ENCODE measurements around the gene CUX1. TPM values are rescaled to one million over a fixed set of nuclear protein-coding genes. Genes with fewer than 3 reads are reported as not detected.
A peak's percentile ranks its signal among the peaks of the same experiment; 100 is the strongest.

Gene CUX1
- total and polyA plus RNA-seq, 10 of the 15 experiments (the other 5 are each of a cell fraction or from before 2014, with no cell fraction given): 6.1 to 48.6 (median 25.9) TPM

DNA sequence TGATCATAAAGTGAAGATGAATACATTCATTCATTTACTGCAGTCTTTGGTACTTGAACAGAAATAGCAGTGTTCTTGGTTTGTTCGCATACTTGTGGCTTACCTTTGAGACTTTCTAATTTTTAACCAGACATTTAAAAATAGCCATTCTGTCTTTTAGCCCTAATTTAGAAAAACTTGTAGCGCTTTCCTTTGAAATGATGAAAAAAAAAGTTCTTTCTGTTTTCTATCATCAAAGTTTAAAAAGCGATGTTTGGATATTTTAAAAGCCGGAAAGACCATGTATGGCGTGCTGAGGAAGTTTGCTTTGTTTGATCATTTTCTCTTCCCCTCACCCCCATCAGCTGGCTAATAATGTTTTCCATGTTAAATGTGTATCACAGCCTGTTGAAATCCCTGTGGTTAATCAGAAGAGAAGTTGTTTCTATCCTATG, 116.3 kb downstream of the CUX1 start (continued):
- TF ChIP-seq, protein P1, sequence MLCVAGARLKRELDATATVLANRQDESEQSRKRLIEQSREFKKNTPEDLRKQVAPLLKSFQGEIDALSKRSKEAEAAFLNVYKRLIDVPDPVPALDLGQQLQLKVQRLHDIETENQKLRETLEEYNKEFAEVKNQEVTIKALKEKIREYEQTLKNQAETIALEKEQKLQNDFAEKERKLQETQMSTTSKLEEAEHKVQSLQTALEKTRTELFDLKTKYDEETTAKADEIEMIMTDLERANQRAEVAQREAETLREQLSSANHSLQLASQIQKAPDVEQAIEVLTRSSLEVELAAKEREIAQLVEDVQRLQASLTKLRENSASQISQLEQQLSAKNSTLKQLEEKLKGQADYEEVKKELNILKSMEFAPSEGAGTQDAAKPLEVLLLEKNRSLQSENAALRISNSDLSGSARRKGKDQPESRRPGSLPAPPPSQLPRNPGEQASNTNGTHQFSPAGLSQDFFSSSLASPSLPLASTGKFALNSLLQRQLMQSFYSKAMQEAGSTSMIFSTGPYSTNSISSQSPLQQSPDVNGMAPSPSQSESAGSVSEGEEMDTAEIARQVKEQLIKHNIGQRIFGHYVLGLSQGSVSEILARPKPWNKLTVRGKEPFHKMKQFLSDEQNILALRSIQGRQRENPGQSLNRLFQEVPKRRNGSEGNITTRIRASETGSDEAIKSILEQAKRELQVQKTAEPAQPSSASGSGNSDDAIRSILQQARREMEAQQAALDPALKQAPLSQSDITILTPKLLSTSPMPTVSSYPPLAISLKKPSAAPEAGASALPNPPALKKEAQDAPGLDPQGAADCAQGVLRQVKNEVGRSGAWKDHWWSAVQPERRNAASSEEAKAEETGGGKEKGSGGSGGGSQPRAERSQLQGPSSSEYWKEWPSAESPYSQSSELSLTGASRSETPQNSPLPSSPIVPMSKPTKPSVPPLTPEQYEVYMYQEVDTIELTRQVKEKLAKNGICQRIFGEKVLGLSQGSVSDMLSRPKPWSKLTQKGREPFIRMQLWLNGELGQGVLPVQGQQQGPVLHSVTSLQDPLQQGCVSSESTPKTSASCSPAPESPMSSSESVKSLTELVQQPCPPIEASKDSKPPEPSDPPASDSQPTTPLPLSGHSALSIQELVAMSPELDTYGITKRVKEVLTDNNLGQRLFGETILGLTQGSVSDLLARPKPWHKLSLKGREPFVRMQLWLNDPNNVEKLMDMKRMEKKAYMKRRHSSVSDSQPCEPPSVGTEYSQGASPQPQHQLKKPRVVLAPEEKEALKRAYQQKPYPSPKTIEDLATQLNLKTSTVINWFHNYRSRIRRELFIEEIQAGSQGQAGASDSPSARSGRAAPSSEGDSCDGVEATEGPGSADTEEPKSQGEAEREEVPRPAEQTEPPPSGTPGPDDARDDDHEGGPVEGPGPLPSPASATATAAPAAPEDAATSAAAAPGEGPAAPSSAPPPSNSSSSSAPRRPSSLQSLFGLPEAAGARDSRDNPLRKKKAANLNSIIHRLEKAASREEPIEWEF (IDR thresholded peaks at IDR 0.05; ENCODE audit: insufficient replicate concordance, low read depth, low read length): peak; percentile 76
- TF ChIP-seq, protein P2, sequence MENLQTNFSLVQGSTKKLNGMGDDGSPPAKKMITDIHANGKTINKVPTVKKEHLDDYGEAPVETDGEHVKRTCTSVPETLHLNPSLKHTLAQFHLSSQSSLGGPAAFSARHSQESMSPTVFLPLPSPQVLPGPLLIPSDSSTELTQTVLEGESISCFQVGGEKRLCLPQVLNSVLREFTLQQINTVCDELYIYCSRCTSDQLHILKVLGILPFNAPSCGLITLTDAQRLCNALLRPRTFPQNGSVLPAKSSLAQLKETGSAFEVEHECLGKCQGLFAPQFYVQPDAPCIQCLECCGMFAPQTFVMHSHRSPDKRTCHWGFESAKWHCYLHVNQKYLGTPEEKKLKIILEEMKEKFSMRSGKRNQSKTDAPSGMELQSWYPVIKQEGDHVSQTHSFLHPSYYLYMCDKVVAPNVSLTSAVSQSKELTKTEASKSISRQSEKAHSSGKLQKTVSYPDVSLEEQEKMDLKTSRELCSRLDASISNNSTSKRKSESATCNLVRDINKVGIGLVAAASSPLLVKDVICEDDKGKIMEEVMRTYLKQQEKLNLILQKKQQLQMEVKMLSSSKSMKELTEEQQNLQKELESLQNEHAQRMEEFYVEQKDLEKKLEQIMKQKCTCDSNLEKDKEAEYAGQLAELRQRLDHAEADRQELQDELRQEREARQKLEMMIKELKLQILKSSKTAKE (IDR thresholded peaks at IDR 0.05; ENCODE audit: low read depth, poor library complexity, severe bottlenecking): peak; percentile 99
- TF ChIP-seq CREM (IDR thresholded peaks at IDR 0.05; ENCODE audit: low read depth) (peak; percentile 86), MEF2A (IDR thresholded peaks at IDR 0.05; ENCODE audit: insufficient read depth, low read depth, low read length) (peak; percentile 100), RUNX3 (IDR thresholded peaks at IDR 0.05; ENCODE audit: low read length) (peak; percentile 99), CREB1 (IDR thresholded peaks at IDR 0.05; ENCODE audit: low read depth) (peak; percentile 40; the same call in 1 of the 2 replicates), POLR2A (IDR thresholded peaks at IDR 0.05; ENCODE audit: low read depth, low read length) (no peak), NFYB (IDR thresholded peaks at IDR 0.05; ENCODE audit: insufficient read depth, low read depth, low read length) (no peak), DPF2 (IDR thresholded peaks at IDR 0.05) (no peak), FOXM1 (IDR thresholded peaks at IDR 0.05; ENCODE audit: low read depth, low read length) (peak; percentile 96), KLF5 (IDR thresholded peaks at IDR 0.05; ENCODE audit: partially characterized antibody) (no peak), SP1 (IDR thresholded peaks at IDR 0.05; ENCODE audit: low read depth, low read length) (peak; percentile 14), STAT1 (conservative IDR thresholded peaks at IDR 0.05) (no peak)
- TF ChIP-seq, protein P3, sequence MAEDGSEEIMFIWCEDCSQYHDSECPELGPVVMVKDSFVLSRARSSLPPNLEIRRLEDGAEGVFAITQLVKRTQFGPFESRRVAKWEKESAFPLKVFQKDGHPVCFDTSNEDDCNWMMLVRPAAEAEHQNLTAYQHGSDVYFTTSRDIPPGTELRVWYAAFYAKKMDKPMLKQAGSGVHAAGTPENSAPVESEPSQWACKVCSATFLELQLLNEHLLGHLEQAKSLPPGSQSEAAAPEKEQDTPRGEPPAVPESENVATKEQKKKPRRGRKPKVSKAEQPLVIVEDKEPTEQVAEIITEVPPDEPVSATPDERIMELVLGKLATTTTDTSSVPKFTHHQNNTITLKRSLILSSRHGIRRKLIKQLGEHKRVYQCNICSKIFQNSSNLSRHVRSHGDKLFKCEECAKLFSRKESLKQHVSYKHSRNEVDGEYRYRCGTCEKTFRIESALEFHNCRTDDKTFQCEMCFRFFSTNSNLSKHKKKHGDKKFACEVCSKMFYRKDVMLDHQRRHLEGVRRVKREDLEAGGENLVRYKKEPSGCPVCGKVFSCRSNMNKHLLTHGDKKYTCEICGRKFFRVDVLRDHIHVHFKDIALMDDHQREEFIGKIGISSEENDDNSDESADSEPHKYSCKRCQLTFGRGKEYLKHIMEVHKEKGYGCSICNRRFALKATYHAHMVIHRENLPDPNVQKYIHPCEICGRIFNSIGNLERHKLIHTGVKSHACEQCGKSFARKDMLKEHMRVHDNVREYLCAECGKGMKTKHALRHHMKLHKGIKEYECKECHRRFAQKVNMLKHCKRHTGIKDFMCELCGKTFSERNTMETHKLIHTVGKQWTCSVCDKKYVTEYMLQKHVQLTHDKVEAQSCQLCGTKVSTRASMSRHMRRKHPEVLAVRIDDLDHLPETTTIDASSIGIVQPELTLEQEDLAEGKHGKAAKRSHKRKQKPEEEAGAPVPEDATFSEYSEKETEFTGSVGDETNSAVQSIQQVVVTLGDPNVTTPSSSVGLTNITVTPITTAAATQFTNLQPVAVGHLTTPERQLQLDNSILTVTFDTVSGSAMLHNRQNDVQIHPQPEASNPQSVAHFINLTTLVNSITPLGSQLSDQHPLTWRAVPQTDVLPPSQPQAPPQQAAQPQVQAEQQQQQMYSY (CRISPR knock-in tag; IDR thresholded peaks at IDR 0.05): no peak
- TF ChIP-seq, protein P4, sequence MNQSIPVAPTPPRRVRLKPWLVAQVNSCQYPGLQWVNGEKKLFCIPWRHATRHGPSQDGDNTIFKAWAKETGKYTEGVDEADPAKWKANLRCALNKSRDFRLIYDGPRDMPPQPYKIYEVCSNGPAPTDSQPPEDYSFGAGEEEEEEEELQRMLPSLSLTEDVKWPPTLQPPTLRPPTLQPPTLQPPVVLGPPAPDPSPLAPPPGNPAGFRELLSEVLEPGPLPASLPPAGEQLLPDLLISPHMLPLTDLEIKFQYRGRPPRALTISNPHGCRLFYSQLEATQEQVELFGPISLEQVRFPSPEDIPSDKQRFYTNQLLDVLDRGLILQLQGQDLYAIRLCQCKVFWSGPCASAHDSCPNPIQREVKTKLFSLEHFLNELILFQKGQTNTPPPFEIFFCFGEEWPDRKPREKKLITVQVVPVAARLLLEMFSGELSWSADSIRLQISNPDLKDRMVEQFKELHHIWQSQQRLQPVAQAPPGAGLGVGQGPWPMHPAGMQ (IDR thresholded peaks at IDR 0.05; ENCODE audit: borderline replicate concordance): no peak
- TF ChIP-seq, protein P5, sequence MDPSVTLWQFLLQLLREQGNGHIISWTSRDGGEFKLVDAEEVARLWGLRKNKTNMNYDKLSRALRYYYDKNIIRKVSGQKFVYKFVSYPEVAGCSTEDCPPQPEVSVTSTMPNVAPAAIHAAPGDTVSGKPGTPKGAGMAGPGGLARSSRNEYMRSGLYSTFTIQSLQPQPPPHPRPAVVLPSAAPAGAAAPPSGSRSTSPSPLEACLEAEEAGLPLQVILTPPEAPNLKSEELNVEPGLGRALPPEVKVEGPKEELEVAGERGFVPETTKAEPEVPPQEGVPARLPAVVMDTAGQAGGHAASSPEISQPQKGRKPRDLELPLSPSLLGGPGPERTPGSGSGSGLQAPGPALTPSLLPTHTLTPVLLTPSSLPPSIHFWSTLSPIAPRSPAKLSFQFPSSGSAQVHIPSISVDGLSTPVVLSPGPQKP (IDR thresholded peaks at IDR 0.05; ENCODE audit: low read depth, low read length): peak; percentile 100
